Activated T-helper 17 cell treated with anti-CD3 and anti-CD28 coated beads, Interleukin-2, amount 50 U/mL, for 72 hours (primary cell): ENCODE data around the gene CCDC183. TPM values are rescaled to one million over a fixed set of nuclear protein-coding genes. Genes with fewer than 3 reads are reported as not detected.

Experiments
- ATAC-seq: fragments of 150-1000 bp; cut with Tn5 transposase; replicated peaks from 2 replicates; pipeline ENCODE4 v1.10.0; 2021; ENCODE audit warnings: mild to moderate bottlenecking, moderate library complexity
- H3K27ac Mint-ChIP-seq: one replicate; pipeline ENCODE4 v1.8.0; 2022; ENCODE audit warnings: mixed read lengths
- H3K27me3 Mint-ChIP-seq: one replicate; pipeline ENCODE4 v1.8.0; 2022; ENCODE audit warnings: mixed read lengths
- H3K36me3 Mint-ChIP-seq: one replicate; pipeline ENCODE4 v1.8.0; 2022; ENCODE audit warnings: low read depth, mild to moderate bottlenecking, mixed read lengths
- H3K4me1 Mint-ChIP-seq: one replicate; pipeline ENCODE4 v1.8.0; 2022; ENCODE audit warnings: mixed read lengths
- H3K4me3 Mint-ChIP-seq: one replicate; pipeline ENCODE4 v1.8.0; 2022; ENCODE audit warnings: mild to moderate bottlenecking, mixed read lengths
- H3K9me3 Mint-ChIP-seq: one replicate; pipeline ENCODE4 v1.8.0; 2022; ENCODE audit warnings: mixed read lengths
- total RNA-seq, 2 donors: library from RNA; stranded (reverse); gene quantifications; one replicate each; pipeline ENCODE4 v1.2.3, GENCODE V29; 2022

The CCDC183 gene
- total RNA-seq, 2 donors from 2014 or later: 0.41 to 2.1 TPM

- no peaks in the 10 kb centered on the region for H3K9me3 Mint-ChIP-seq
- H3K27me3 Mint-ChIP-seq: peaks cover 7% of the 10 kb centered on the region
- peaks cover 36% of the 10 kb centered on the region for H3K36me3 Mint-ChIP-seq
- no peak for ATAC-seq
- peak overlapping the region; percentile 91 for H3K4me3 Mint-ChIP-seq
- no peaks in the 10 kb centered on the region for H3K4me1 Mint-ChIP-seq
- H3K27ac Mint-ChIP-seq: peak overlapping the region; percentile 78
Measured at GRCh38 chr9:136847088-136847825, 51.1 kb downstream of the CCDC183 start.

- Mint-ChIP-seq H3K27ac (peak overlapping the region; percentile 78), H3K9me3 (no peaks in the 10 kb centered on the region), H3K4me1 (no peaks in the 10 kb centered on the region), H3K36me3 (peaks cover 36% of the 10 kb centered on the region), H3K27me3 (peaks cover 7% of the 10 kb centered on the region), H3K4me3 (peak overlapping the region; percentile 91)
- peak; percentile 56 for ATAC-seq
Measured at GRCh38 chr9:136847826-136848392, 51.8 kb downstream of the CCDC183 start.

GRCh38 chr9:136848393-136849037 is 52.4 kb downstream of the CCDC183 start:
- H3K27me3 Mint-ChIP-seq: peaks cover 7% of the 10 kb centered on the region
- ATAC-seq: peak; percentile 3
- no peaks in the 10 kb centered on the region for H3K9me3 Mint-ChIP-seq
- H3K4me3 Mint-ChIP-seq: peak overlapping the region; percentile 91
- H3K4me1 Mint-ChIP-seq: no peaks in the 10 kb centered on the region
- peak overlapping the region; percentile 79 for H3K27ac Mint-ChIP-seq
- peaks cover 36% of the 10 kb centered on the region for H3K36me3 Mint-ChIP-seq

- Mint-ChIP-seq H3K9me3 (no peaks in the 10 kb centered on the region), H3K27ac (peak within 1 kb of the TSS; percentile 79), H3K4me1 (no peaks in the 10 kb centered on the region), H3K36me3 (peaks cover 36% of the 10 kb centered on the region), H3K4me3 (peak within 1 kb of the TSS; percentile 91), H3K27me3 (peaks cover 7% of the 10 kb centered on the region)
- ATAC-seq: peak; percentile 93
Measured at GRCh38 chr9:136849038-136849959, 53.2 kb downstream of the CCDC183 start, which contains the start of gene PHPT1. Gene PHPT1, plus strand, starts transcription at chr9:136849409. Its CDS starts 22 bp downstream, at chr9:136849431.

- Mint-ChIP-seq H3K4me3 (peak overlapping the region; percentile 91), H3K27ac (peak overlapping the region; percentile 79)
Measured at GRCh38 chr9:136849960-136850865, 54.1 kb downstream of the CCDC183 start.

GRCh38 chr9:136850866-136851775 is 55.0 kb downstream of the CCDC183 start:
- H3K27ac Mint-ChIP-seq: no peak overlapping the region
- H3K4me3 Mint-ChIP-seq: peak overlapping the region; percentile 91
- peaks cover 7% of the 10 kb centered on the region for H3K27me3 Mint-ChIP-seq
- ATAC-seq: no peak
- no peaks in the 10 kb centered on the region for H3K9me3 Mint-ChIP-seq
- no peaks in the 10 kb centered on the region for H3K4me1 Mint-ChIP-seq
- peaks cover 36% of the 10 kb centered on the region for H3K36me3 Mint-ChIP-seq

More at GRCh38 chr9:136849960-136850865, 54.1 kb downstream of the CCDC183 start:
- no peak for ATAC-seq
- no peaks in the 10 kb centered on the region for H3K4me1 Mint-ChIP-seq
- H3K27me3 Mint-ChIP-seq: peaks cover 7% of the 10 kb centered on the region
- peaks cover 36% of the 10 kb centered on the region for H3K36me3 Mint-ChIP-seq
- H3K9me3 Mint-ChIP-seq: no peaks in the 10 kb centered on the region

GRCh38 chr9:136851941-136852663 is 56.0 kb downstream of the CCDC183 start, which contains the start of gene MAMDC4:
Gene MAMDC4, plus strand, starts transcription at chr9:136852346. Its CDS starts 71 bp downstream, at chr9:136852417.
- Mint-ChIP-seq H3K27me3 (peaks cover 5% of the 10 kb centered on the region), H3K4me1 (no peaks in the 10 kb centered on the region), H3K27ac (no peak within 1 kb of the TSS), H3K4me3 (peak within 1 kb of the TSS; percentile 91), H3K36me3 (peaks cover 36% of the 10 kb centered on the region), H3K9me3 (no peaks in the 10 kb centered on the region)
- no peak for ATAC-seq

- Mint-ChIP-seq H3K27ac (no peak overlapping the region), H3K4me1 (no peaks in the 10 kb centered on the region), H3K9me3 (no peaks in the 10 kb centered on the region), H3K4me3 (no peak overlapping the region), H3K27me3 (no peaks in the 10 kb centered on the region), H3K36me3 (peaks cover 30% of the 10 kb centered on the region)
- no peak for ATAC-seq
Measured at GRCh38 chr9:136852664-136853595, 56.8 kb downstream of the CCDC183 start.

GRCh38 chr9:136853596-136854112 is 57.5 kb downstream of the CCDC183 start:
- no peaks in the 10 kb centered on the region for H3K27me3 Mint-ChIP-seq
- peaks cover 27% of the 10 kb centered on the region for H3K36me3 Mint-ChIP-seq
- ATAC-seq: no peak
- H3K4me1 Mint-ChIP-seq: no peaks in the 10 kb centered on the region
- no peak overlapping the region for H3K4me3 Mint-ChIP-seq
- no peak overlapping the region for H3K27ac Mint-ChIP-seq
- no peaks in the 10 kb centered on the region for H3K9me3 Mint-ChIP-seq

GRCh38 chr9:136854113-136854841 is 58.1 kb downstream of the CCDC183 start:
- no peak overlapping the region for H3K4me3 Mint-ChIP-seq
- H3K9me3 Mint-ChIP-seq: no peaks in the 10 kb centered on the region
- H3K4me1 Mint-ChIP-seq: no peaks in the 10 kb centered on the region
- H3K27ac Mint-ChIP-seq: no peak overlapping the region
- no peaks in the 10 kb centered on the region for H3K27me3 Mint-ChIP-seq
- no peak for ATAC-seq
- H3K36me3 Mint-ChIP-seq: peaks cover 22% of the 10 kb centered on the region
